Stimulated activated CD4-positive, alpha-beta T cell treated with anti-CD3 and anti-CD28 coated beads, Interleukin-2, amount 100 ng/mL, for 48 hours (primary cell): ENCODE data around the gene FCGR2B.
A peak's percentile ranks its signal among the peaks of the same experiment; 100 is the strongest.
"Not testable (repeated sequence)": the region's sequence is repeated elsewhere in the genome, so short reads cannot be mapped to it uniquely, and the experiment has no call there.

Experiments
- DNase-seq, 2 donors: peaks; one replicate each; pipeline ENCODE4 v3.0.0-alpha.2; 2020

The FCGR2B gene

DNA sequence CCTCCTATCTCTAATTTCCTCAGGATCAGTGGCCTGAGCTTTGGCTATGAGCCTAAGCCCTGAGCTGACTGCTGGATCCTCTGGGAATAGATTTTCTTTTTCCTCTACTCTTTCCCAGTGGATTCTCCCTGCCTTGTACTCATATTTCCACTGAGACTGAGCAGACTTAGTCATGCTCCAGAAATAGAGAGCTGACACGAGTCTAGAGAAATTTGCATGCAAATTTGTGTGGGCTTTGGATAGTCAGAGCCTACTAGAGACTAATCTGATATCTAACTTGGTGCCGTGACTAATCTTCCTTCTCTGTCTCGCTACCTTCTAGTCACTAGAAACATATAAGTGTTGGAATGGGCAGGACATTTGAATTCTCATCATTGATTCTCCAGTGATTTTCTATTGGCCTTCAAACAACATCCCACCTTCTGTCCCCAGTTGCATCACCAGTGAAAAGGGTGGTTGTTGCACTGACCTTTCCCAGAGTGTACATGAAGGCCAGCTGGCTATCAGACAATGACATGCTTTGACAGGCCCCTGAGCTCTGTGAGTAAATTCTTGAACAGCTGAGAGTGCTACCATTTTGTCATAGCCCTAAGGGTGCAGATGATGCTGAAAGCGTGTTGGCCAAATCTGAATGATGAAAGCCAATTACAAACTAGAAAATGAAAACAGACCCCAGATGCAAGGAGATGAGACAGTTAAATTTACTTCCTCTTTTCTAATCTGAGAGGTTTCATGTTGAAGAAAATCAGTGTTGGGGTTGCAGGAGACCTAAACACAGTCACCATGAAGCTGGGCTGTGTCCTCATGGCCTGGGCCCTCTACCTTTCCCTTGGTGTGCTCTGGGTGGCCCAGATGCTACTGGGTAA, 43.8 kb downstream of the FCGR2B start, which contains the start of gene FCRLA:
TSS of gene FCRLA (plus strand) at position 748 of the 866 bp plus-strand sequence. CDS start at position 784, 36 bp downstream.
- no peak for DNase-seq

DNA sequence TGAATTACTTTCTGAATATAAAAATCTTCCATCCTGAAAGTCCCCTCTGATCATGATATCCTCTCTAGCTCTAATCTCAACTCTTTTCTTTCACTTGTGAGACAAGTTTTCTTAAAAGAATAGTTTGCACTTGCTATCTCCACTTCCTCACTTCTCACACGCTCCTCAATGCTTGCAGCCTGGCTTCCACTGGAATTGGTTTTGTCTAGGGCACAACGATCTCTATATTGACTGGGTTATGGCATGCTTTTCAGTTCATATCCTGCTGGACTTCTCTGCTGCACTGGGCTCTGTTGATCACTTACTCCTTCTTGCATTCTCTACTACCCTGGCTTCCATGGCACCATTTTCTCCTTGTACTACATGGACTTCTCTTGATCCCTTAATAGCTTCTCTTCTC, 44.6 kb downstream of the FCGR2B start:
- DNase-seq, result no peak

DNA sequence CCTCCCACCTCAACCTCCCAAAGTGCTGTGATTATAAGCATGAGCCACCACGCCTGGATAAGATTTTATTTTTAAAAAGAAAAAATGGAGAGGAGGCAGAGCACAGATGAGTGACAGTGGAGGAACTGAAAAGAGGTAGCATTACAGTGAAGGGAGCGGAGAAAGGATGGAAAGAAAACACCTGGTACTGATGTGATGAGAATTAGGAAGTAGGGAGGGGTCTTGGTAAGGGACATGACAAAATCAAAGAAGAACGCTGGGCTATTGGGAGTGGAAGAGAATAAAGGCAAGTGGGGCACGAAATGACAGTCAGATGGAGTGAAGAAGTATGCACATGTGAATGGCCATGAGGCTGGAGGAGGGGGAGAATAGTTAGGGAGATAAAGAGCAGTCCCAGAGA, 46.4 kb downstream of the FCGR2B start:
- DNase-seq, result no peak

DNA sequence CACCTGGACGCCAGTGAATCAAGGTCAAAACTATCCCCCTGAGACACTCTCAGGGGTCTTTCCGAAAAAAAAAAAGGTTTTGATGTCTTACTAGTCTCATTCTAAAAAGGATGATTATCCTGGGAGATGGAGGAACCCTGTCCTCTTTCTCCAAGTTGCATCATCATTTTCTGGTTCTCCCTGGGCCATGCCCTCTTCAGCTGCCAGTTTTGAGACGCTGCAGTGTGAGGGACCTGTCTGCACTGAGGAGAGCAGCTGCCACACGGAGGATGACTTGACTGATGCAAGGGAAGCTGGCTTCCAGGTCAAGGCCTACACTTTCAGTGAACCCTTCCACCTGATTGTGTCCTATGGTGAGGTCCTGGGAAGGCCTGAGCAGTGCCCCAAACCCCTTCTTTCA, 47.6 kb downstream of the FCGR2B start:
- DNase-seq, result no peak

DNA sequence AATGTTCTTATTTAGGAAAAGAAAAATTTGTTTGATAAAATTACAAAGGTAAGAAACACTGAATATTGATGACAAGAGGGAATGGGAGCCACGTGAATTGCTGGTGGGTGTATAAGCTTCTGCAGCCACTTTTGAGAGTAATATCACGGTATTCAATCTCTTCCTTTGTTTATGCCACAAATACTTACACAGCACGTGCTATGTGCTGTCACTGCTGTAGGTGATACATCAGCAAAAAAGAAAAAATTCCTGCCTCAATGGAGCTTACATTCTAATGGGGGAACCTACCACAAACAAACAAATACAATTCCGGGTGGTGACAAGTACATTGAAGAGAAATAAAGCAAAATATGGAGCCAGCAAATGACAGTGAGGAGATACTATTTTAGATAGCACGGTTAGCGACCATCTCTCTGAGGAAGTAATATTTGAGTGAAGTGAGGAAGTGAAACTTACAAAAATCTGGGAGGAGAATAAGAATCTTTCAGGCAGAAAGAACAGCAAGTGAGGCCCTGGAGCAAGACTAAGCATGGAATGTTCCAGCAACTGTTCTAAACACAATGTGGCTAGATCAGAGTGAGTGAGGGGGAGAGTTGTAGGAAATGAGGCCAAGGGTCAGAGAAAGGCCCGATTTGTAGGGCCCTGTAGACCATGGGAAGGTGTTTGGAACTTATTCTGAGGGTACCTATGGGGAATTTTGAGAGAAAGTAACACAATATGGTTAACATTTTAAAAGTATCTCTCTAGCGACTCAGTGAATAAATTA, 55.8 kb downstream of the FCGR2B start:
- no peak for DNase-seq

DNA sequence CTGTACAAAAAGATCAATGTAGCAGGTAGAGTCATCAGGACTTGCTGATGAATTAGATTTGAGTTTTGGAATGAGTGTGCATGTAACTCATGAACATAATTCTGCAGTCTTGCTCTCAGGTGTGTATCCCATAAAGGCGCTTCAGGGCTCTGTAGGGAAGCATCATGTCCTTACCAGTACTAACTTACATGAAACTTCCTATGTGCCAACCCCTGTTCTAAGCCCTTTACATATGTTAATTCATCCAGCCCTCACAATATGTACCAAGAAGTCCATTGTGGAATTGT, 56.3 kb downstream of the FCGR2B start:
- DNase-seq, result no peak

DNA sequence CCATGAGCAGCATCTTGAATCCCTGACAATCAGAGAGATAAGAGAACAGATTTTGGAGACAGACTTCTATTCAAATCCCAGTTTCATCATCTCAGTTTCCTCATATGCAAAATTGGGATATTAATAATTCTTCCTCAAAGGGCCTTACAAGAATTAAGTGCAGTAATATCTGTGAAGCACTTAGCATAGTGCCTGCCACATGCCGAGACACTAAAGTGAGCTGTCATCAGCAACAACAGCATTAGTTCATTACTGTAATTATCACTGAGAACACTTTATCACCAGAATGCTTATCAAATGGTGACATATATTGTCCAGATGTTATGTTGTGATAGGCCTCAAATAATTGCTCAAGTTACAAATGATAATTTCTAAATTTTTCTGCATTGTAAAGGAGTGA, 57.5 kb downstream of the FCGR2B start:
- no peak for DNase-seq

DNA sequence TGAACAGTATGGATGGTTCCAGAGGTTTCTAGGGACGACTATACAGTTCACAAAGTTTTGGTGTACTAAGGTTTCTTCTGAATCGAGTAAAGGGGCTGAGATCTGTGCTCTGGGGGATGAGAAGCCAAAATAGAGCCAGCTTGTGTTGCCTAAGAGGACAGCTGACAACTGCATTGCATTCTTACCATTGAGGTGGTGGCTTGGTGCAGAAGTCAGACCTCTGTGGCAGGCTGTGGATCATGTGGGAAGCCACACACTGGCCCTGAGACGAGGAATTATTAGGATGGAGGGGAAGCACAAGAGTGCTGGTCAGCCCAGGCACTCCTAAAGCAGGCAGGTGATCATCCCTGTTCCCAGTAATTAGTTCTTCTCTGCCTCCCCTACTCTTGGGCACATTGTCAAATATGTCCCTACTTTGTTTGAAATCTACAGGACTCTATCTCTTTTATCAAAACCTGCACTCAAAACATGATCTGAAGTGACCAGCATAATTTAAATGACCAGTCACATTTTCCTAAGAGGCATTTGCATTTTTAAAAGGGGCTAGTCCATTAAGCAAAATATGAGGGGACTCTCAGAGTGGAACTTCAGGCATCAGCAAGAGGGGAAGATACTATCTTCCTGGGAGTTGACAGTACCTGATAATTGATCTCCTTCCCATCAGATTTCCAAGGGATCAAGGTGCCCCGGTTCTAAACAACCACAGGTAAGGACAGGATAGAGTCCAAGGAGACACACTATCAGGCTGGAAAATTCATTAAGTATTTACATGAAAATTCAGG, 58.2 kb downstream of the FCGR2B start, which contains the start of gene FCRLB:
TSS of gene FCRLB (plus strand) at position 589 of the 782 bp plus-strand sequence. CDS start 1,129 bp downstream, outside the sequence.
- no peak for DNase-seq

DNA sequence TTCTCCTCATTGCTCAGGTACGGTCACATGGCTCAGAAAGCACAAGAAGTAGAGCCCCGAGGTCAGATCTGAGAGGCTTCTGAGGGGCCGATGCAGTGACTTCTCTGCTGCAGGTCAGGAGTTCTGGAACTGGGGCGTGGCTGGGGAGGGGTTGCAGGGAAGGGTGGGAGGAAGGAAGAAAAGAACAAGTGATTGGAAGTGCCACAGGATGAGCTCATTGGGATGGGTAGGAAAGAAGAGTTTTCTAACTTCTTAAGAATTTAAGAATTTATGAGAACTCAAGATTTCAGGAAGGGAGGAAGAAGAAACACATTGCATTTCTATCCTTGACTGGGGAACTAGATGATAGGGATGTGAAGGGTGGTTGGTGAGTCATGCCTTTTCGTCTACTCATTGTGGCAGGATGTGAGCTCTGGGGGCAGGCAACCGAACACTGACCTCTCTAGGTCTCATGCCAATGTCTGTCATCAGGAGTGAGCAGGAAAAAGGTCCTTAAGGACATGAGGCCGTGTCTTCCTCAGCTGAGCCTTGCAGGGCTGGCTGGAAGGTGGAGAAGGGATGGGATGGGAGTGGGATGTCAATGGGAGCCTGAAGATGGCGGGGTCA, 58.9 kb downstream of the FCGR2B start:
- DNase-seq, result no peak

DNA sequence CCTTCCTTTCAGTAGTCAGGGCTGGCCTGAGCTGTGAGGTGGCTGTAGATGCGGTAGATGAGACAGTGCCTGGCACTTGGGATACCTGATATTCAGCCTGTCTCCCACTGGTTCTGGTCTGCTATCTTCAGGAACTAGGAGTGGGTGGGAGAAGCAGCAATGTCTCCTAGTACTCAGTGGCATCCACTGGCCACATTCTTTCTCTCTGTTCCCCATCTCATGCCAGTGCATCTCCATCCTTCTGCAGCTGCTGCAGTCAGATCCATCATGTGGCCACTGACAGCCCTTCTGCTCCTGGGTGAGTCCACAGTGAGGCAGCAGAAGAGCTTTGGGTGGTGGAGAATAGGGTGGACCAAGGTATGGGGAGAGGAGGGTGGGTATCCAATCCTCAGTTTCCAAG, 59.5 kb downstream of the FCGR2B start:
- DNase-seq, result no peak

DNA sequence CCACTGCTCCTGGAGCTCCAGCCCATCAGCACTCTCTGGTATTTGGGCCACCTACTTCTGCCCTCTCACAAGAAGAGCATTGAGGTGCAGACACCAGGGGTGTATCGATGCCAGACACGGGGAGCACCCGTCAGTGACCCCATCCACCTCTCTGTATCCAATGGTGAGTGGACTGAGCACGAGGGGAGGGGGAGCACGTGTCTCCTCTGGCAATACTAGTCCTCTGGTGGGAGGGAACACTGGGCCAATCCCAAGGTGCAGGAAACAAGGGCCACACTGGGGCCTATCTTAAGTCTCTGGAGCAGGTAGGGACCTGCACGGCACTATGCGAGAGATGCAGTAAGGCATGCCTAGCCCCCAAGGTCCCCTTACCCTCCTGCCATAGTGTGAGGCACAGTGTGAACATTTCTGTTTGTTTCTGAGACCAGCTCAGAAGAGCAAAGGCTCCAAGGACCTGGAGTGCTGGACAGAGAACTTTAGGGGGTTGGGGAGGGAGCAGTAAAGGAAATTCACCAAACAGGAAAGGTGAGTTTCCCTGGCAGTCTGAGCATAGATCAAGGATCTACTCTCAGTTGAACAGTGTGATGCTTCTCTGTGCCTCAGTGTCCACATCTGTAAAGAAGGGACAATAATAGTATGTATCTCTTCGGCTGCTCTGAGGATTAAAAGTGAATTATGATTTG, 60.7 kb downstream of the FCGR2B start:
- DNase-seq, result no peak

DNA sequence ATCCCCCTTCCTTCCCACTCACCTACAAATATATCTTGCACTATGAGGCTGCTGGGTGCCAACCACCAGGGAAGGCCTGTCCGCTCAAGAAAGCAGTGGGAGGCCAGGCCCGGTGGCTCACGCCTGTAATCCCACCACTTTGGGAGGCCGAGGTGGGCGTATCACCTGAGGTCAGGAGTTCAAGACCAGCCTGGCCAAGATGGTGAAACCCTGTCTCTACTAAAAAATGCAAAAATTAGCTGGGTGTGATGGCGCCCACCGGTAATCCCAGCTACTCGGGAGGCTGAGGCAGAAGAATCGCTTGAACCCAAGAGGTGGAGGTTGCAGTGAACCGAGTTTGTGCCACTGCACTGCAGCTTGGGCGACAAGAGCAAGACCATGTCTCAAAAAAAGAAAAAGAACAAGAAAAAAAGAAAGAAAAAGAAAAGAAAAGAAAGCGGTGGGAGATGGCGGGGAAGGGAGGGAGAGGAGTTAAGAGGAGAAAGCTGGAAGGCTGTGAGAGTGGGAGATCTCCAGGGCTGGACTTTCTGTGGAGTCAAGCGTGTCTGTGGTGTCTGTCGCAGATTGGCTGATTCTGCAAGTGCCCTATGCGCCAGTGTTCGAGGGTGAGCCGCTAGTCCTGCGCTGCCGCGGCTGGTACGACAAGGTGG, 62.4 kb downstream of the FCGR2B start:
- not testable (repeated sequence) for DNase-seq

DNA sequence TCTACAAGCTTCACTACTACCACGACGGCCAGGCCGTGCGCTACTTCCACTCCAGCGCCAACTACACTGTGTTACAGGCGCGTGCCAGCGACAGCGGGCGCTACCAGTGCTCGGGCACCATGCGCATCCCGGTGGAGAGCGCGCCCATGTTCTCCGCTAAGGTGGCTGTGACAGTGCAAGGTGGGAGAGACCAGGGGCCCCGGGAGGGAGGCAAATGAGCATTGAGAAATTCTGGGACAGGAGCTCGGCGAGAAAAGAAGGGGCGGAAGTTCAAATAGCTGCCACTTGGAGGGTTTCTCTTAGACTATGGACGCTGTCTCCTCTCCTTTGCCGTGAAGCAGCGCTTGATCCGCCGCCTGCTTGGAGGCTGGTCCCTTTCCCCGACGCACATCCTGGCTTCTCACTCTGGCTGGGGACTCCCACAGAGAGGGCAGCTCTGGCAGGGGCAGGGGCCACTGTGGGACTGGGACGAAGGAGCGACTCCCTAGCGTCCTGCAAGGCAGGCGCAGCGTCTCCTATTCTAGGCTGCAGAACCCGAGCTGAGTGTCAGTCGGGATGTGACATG, 63.0 kb downstream of the FCGR2B start:
- DNase-seq, result no peak

DNA sequence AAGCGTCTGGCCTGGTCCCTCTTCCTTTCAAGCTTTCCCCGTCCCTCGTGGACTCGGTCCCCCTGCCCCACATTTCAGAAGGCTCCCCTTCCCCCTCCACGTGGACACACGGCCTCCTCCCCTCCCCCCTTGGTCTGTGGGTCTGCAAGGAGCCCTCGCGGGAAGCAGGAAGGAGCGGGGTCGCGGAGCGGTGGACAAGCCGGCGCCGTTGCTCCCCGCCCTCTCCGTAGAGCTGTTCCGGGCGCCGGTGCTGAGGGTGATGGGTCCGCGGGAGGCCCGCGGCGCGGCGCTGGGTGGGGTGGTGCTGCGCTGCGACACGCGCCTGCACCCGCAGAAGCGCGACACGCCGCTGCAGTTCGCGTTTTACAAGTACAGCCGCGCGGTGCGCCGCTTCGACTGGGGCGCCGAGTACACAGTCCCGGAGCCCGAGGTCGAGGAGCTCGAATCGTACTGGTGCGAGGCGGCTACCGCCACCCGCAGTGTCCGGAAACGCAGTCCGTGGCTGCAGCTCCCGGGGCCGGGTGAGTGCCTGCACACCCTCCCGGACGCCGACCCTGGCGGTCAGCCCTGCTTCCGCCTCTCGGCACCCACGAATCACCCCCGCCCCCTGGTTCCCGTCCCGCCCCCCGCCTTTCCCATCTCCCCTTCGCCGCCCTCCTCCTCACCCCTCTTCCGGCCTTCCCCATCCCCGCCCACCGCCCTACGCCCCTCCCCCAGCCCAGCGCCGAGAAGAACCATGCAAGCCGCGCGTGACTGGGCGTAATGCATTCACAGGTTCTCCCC, 63.7 kb downstream of the FCGR2B start:
- peak; percentile 37 to 42 for DNase-seq

DNA sequence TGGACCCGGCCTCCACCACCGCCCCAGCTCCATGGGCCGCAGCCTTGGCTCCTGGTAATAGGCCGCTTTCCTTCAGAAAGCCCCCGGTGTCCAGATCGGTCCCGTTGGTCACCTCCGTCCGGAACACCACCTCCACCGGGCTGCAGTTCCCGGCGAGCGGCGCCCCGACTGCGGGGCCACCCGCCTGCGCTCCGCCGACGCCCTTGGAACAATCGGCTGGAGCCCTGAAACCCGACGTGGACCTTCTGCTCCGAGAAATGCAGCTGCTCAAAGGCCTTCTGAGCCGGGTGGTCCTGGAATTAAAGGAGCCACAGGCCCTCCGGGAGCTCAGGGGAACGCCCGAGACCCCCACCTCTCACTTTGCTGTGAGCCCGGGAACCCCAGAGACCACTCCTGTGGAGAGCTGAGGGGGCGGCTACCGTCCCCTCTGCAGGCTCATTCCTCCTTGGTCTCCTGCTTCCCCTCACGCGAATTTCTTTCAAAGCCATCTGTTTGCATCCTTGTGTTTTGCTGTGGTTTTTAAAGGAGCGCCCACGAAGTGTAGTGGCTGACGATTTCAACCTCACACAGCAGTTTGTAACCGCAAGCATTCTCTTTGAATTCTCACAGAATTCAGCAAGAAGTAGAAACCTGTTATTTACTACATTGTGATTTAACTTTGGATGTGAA, 64.4 kb downstream of the FCGR2B start:
- peak in 1 of 2 donors; percentile 13 for DNase-seq
